Measurements from ENCODE around the gene CNTNAP5.

DNA sequence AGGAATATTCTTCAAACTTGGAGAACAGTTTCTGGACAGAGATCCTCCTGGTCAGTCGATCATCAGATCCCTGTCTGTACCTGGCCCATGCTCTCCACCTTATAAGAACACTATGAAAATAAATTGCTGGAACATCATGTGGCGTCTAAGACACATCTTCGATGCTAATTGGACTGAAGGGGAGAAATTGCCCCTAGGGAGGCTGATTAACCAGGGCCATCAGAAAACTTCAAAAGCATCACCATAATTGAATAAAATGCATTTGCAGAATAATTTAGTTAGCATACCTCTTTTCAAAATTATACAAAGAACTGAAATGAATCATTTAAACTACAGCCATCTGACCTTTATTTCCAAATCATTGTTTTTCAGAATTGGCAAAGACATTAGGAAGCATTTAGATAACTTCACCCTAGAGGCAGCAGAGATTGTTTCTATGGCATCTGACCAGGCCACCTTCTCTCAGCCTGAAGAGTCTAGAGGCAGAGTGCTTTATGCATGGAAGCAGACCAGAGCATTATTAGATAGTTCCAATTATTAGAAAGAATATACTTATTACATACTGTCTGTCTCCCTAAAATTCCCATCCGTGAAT is 48.9 kb upstream of the CNTNAP5 start:
- TF ChIP-seq YY1 (IDR thresholded peaks at IDR 0.05; ENCODE audit: insufficient read depth, insufficient read length) (no peak), ZNF274 (IDR thresholded peaks at IDR 0.05; ENCODE audit: low read depth, low read length) (no peak), SUZ12 (IDR thresholded peaks at IDR 0.05; ENCODE audit: extremely low read depth, insufficient read depth, insufficient read length) (no peak)
